Measurements from ENCODE around the gene VWF. TPM values are rescaled to one million over a fixed set of nuclear protein-coding genes. Genes with fewer than 3 reads are reported as not detected.

The VWF gene
- total and polyA plus RNA-seq, 2 experiments from 2014 or later, result 0.42 to 0.56 TPM

DNA sequence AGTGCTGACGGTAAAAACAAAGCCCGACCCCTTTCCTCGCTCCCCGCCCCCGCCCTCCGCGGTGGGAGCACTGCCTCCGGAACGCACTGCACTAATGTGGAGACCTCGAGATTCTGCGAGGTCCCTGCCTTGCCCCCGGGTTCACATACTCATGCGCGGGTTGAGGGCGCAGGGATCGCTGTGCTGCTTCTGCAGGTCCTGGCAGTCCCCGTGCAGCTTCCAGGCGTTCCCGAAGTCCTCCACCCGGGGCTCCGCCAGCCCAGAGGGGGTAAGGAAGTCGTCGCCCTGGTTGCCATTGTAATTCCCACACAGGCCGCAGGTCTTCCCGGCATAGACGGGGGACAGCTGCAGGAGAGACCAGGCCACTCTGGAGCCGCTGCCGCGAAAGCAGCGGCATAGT is 66.8 kb downstream of the VWF start:
- peaks cover 13% of the 10 kb centered on the region for H3F3A ChIP-seq (replicated peaks; ENCODE audit: low read depth)
- peak overlapping the region; percentile 97; the same call in 1 of the 2 replicates for H2AFZ ChIP-seq
- peak overlapping the region; percentile 80; the same call in 1 of the 2 replicates for H3K27ac ChIP-seq (ENCODE audit: low read depth)
- ATAC-seq (peak; percentile 82), DNase-seq (ENCODE audit: low spot score) (peak; percentile 87)
- no peaks in the 10 kb centered on the region for H3K79me2 ChIP-seq (replicated peaks; ENCODE audit: insufficient read depth)
- peak overlapping the region; percentile 79 for H3K4me2 ChIP-seq
- Mint-ChIP-seq H3K4me1 (peaks cover 30% of the 10 kb centered on the region), H3K9me3 (no peaks in the 10 kb centered on the region), H3K36me3 (ENCODE audit: low read depth) (no peaks in the 10 kb centered on the region), H3K4me3 (peak overlapping the region; percentile 72), H3K27me3 (ENCODE audit: insufficient read depth, low read depth, poor library complexity) (peaks cover 7% of the 10 kb centered on the region), H3K27ac (0 out of 2 replicates have a peak overlapping the region, but pooled peaks have one; percentile 50)
- H3K4me3 ChIP-seq, result peak overlapping the region; percentile 65
- H4K20me1 ChIP-seq (replicated peaks; ENCODE audit: insufficient read depth), result no peaks in the 10 kb centered on the region
- peaks cover 12% of the 10 kb centered on the region for H3K27me3 ChIP-seq (ENCODE audit: insufficient read depth)
- H3K9me2 ChIP-seq (ENCODE audit: insufficient read depth), result no peaks in the 10 kb centered on the region
- peaks cover 16% of the 10 kb centered on the region for H3K4me1 ChIP-seq (ENCODE audit: insufficient read depth)
- H3K36me3 ChIP-seq (ENCODE audit: insufficient read depth), result no peaks in the 10 kb centered on the region
- TF ChIP-seq ZNF331 (CRISPR knock-in tag; IDR thresholded peaks at IDR 0.05; ENCODE audit: low read depth) (no peak), POLR2AphosphoS5 (IDR thresholded peaks at IDR 0.05; ENCODE audit: low read depth) (peak; percentile 44)

DNA sequence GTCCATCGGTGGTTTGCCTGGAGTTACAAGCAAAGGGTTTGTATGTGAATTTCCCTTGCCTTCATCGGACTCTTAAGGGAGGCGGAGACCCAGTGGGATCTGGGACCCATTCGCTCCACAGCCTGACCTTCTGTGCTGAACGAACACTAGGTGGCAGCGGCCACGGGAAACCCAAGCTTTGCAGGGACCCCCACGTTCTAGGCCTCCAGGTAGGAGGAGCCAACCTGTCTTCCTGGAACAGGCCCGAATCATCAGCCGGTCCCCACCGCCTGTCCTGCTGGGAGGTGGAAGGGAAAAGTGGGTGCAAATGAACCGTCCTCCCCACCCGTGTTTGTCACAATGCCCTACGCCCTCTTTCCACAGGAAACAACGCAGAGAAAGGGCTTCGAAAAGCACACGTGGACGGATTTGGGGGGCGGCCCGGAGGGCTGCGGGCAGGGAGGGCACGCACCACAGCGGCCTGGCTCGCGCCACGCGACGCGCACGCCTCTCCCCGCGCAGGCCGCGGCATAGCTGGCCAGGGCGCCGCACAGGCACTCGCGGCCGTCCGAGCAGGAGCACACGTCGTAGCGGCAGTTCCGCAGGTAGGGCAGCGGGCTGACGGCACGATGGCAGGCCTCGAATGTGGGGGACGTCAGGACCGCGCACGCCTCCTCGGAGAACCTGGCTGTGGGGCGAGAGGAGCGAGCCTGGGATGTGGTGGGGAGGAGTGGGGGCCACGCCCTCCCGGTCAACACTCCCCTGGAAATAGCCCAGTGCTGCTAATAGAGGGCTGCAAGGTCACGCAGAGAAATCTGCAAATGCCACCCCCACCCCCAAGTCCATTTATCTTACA is 67.8 kb downstream of the VWF start:
- peak; percentile 76 for ATAC-seq
- H3K36me3 ChIP-seq (ENCODE audit: insufficient read depth), result no peaks in the 10 kb centered on the region
- no peaks in the 10 kb centered on the region for H3K9me2 ChIP-seq (ENCODE audit: insufficient read depth)
- peaks cover 13% of the 10 kb centered on the region for H3F3A ChIP-seq (replicated peaks; ENCODE audit: low read depth)
- H3K4me1 ChIP-seq (ENCODE audit: insufficient read depth), result peaks cover 14% of the 10 kb centered on the region
- Mint-ChIP-seq H3K9me3 (no peaks in the 10 kb centered on the region), H3K4me3 (peak overlapping the region; percentile 72), H3K4me1 (peaks cover 30% of the 10 kb centered on the region), H3K27ac (no peak overlapping the region), H3K36me3 (ENCODE audit: low read depth) (no peaks in the 10 kb centered on the region), H3K27me3 (ENCODE audit: insufficient read depth, low read depth, poor library complexity) (peaks cover 7% of the 10 kb centered on the region)
- no peaks in the 10 kb centered on the region for H4K20me1 ChIP-seq (replicated peaks; ENCODE audit: insufficient read depth)
- no peaks in the 10 kb centered on the region for H3K79me2 ChIP-seq (replicated peaks; ENCODE audit: insufficient read depth)
- H2AFZ ChIP-seq, result peak overlapping the region; percentile 98
- peak; percentile 85 for DNase-seq (ENCODE audit: low spot score)
- H3K27ac ChIP-seq (ENCODE audit: low read depth), result no peak overlapping the region
- peak overlapping the region; percentile 82 for H3K4me2 ChIP-seq
- TF ChIP-seq, protein P1, sequence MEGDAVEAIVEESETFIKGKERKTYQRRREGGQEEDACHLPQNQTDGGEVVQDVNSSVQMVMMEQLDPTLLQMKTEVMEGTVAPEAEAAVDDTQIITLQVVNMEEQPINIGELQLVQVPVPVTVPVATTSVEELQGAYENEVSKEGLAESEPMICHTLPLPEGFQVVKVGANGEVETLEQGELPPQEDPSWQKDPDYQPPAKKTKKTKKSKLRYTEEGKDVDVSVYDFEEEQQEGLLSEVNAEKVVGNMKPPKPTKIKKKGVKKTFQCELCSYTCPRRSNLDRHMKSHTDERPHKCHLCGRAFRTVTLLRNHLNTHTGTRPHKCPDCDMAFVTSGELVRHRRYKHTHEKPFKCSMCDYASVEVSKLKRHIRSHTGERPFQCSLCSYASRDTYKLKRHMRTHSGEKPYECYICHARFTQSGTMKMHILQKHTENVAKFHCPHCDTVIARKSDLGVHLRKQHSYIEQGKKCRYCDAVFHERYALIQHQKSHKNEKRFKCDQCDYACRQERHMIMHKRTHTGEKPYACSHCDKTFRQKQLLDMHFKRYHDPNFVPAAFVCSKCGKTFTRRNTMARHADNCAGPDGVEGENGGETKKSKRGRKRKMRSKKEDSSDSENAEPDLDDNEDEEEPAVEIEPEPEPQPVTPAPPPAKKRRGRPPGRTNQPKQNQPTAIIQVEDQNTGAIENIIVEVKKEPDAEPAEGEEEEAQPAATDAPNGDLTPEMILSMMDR (conservative IDR thresholded peaks at IDR 0.05; ENCODE audit: low read depth in 2 of 2), result peak; percentile 50 to 80; a peak in 3 of 4 replicates
- TF ChIP-seq, protein P2, sequence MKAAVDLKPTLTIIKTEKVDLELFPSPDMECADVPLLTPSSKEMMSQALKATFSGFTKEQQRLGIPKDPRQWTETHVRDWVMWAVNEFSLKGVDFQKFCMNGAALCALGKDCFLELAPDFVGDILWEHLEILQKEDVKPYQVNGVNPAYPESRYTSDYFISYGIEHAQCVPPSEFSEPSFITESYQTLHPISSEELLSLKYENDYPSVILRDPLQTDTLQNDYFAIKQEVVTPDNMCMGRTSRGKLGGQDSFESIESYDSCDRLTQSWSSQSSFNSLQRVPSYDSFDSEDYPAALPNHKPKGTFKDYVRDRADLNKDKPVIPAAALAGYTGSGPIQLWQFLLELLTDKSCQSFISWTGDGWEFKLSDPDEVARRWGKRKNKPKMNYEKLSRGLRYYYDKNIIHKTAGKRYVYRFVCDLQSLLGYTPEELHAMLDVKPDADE (IDR thresholded peaks at IDR 0.05), result no peak
- H3K27me3 ChIP-seq (ENCODE audit: insufficient read depth), result peaks cover 12% of the 10 kb centered on the region
- H3K4me3 ChIP-seq, result peak overlapping the region; percentile 65

DNA sequence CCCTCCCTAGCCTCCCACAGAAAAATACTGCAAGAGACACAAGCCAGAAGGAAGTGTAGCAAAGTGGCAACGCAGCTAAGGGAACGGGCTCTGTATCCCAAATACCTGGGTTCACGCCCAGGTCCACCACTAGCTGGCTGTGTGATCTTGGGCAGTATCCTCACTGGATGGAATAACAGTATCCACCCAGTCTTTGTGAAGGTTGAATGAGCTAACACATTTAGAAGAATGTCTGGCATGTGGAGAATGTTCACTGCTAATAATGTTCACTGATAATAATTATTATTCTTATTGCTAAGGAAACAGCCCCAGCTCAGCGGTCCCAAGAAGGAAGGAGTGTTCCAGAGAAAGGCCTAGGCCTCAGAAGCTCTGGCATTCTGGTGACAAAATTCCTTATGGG is 70.9 kb downstream of the VWF start:
- Histone ChIP-seq H3K4me1 (ENCODE audit: insufficient read depth) (peaks cover 7% of the 10 kb centered on the region), H3K79me2 (replicated peaks; ENCODE audit: insufficient read depth) (no peaks in the 10 kb centered on the region), H4K20me1 (replicated peaks; ENCODE audit: insufficient read depth) (no peaks in the 10 kb centered on the region), H3K9me2 (ENCODE audit: insufficient read depth) (0 out of 2 replicates have a peak, but pooled peaks cover 3% of the 10 kb centered on the region), H3K36me3 (ENCODE audit: insufficient read depth) (no peaks in the 10 kb centered on the region), H3K27ac (ENCODE audit: low read depth) (no peak overlapping the region), H3K4me2 (no peak overlapping the region), H3F3A (replicated peaks; ENCODE audit: low read depth) (peaks cover 10% of the 10 kb centered on the region), H2AFZ (no peak overlapping the region), H3K4me3 (no peak overlapping the region), H3K27me3 (ENCODE audit: insufficient read depth) (peaks cover 12% of the 10 kb centered on the region)
- peaks cover 3% of the 10 kb centered on the region for H3K27me3 Mint-ChIP-seq (ENCODE audit: insufficient read depth, low read depth, poor library complexity)
- no peak for DNase-seq (ENCODE audit: low spot score)
- no peaks in the 10 kb centered on the region for H3K36me3 Mint-ChIP-seq (ENCODE audit: low read depth)
- H3K4me3 Mint-ChIP-seq, result no peak overlapping the region
- TF ChIP-seq ZNF114 (CRISPR knock-in tag; IDR thresholded peaks at IDR 0.05) (no peak), JUNB (IDR thresholded peaks at IDR 0.05; ENCODE audit: unreplicated experiment) (no peak), STAT1 (IDR thresholded peaks at IDR 0.05; ENCODE audit: unreplicated experiment) (no peak), POLR2AphosphoS5 (IDR thresholded peaks at IDR 0.05; ENCODE audit: low read depth) (no peak)
- TF ChIP-seq, protein P3, sequence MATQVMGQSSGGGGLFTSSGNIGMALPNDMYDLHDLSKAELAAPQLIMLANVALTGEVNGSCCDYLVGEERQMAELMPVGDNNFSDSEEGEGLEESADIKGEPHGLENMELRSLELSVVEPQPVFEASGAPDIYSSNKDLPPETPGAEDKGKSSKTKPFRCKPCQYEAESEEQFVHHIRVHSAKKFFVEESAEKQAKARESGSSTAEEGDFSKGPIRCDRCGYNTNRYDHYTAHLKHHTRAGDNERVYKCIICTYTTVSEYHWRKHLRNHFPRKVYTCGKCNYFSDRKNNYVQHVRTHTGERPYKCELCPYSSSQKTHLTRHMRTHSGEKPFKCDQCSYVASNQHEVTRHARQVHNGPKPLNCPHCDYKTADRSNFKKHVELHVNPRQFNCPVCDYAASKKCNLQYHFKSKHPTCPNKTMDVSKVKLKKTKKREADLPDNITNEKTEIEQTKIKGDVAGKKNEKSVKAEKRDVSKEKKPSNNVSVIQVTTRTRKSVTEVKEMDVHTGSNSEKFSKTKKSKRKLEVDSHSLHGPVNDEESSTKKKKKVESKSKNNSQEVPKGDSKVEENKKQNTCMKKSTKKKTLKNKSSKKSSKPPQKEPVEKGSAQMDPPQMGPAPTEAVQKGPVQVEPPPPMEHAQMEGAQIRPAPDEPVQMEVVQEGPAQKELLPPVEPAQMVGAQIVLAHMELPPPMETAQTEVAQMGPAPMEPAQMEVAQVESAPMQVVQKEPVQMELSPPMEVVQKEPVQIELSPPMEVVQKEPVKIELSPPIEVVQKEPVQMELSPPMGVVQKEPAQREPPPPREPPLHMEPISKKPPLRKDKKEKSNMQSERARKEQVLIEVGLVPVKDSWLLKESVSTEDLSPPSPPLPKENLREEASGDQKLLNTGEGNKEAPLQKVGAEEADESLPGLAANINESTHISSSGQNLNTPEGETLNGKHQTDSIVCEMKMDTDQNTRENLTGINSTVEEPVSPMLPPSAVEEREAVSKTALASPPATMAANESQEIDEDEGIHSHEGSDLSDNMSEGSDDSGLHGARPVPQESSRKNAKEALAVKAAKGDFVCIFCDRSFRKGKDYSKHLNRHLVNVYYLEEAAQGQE (IDR thresholded peaks at IDR 0.05; ENCODE audit: unreplicated experiment), result no peak
- TF ChIP-seq, protein P2 (IDR thresholded peaks at IDR 0.05), result no peak
- H3K9me3 Mint-ChIP-seq, result no peaks in the 10 kb centered on the region
- no peak for ATAC-seq
- H3K27ac Mint-ChIP-seq, result no peak overlapping the region
- peaks cover 22% of the 10 kb centered on the region for H3K4me1 Mint-ChIP-seq
